ENCODE measurements around the gene PSAPL1.
"Not testable (repeated sequence)": the region's sequence is repeated elsewhere in the genome, so short reads cannot be mapped to it uniquely, and the experiment has no call there.

Gene PSAPL1

GRCh38 chr4:7458477-7458876, 23.7 kb upstream of the PSAPL1 start:
- no peak for DNase-seq (ENCODE audit: low read depth, low spot score)

- DNase-seq (ENCODE audit: low read depth, low spot score): no peak
These were observed 23.3 kb upstream of the PSAPL1 start for GRCh38 chr4:7458066-7458425.

DNA sequence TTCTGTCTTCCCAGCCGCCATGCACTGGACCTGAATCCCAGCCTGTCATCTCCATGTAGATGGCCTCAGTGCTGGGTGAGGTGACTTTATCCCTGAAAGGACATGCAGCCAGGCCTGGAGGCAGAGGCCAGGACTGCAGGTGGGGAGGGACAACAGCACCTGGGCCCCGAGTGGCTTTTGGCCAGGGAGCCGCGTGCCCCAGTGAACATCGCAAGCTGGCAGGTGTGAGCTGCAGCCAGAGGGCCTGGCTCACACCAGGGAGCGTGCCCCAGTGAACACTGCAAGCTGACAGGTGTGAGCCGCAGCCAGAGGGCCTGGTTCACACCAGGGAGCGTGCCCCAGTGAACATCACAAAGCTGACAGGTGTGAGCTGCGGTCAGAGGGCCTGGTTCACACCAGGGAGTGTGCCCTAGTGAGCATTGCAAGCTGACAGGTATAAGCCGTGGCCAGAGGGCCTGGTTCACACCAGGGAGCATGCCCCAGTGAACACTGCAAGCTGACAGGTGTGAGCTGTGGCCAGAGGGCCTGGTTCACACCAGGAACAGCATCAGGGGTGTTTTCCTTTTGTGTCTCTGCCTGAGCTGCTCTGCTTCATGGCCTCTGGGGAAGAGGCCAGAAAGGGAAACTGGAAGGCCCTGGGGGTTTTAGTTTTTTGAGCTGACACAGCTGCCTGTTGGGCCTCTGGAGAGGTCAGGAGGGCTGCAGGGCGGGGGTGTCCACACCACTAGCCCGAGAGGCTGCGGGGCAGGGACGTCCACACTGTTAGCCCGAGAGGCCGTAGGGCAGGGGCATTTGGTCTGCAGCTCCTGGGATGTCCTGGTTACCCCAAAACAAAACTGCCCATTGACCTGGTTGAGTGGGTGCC, 22.7 kb upstream of the PSAPL1 start:
- peak; percentile 50 for DNase-seq (ENCODE audit: low read depth, low spot score)

DNA sequence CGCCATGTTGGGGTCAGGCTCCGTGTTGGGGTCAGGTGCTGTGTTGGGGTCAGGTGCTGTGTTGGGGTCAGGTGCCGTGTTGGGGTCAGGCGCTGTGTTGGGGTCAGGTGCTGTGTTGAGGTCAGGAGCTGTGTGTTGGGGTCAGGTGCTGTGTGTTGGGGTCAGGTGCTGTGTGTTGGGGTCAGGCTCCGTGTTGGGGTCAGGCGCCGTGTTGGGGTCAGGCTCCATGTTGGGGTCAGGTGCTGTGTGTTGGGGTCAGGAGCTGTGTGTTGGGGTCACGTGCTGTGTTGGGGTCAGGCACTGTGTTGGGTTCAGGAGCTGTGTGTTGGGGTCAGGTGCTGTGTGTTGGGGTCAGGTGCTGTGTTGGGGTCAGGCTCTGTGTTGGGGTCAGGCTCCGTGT, 18.1 kb upstream of the PSAPL1 start:
- DNase-seq (ENCODE audit: low read depth, low spot score): not testable (repeated sequence)

- no peak for DNase-seq (ENCODE audit: low read depth, low spot score)
These were observed 17.1 kb upstream of the PSAPL1 start for GRCh38 chr4:7451800-7452199.

DNA sequence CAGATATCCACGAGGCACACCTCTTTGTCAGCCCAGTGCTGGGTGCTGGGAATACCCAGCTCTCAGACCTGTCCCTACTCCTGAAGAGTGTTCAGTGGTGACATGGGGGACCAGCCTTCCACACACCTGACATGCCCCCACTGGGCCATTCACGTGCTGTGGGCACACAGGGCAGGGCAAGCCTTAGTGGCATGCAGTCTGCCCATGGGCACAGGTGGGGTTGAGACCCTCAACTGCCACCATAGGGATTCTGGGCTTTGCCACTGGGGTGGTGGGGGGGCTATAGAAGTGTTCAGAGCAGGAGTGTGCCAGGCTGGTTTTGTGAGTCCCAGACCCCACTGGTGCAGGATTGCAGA, 16.7 kb upstream of the PSAPL1 start:
- DNase-seq (ENCODE audit: low read depth, low spot score): no peak

- DNase-seq (ENCODE audit: low read depth, low spot score): no peak
These were observed 16.2 kb upstream of the PSAPL1 start for GRCh38 chr4:7450775-7451433.

- no peak for DNase-seq (ENCODE audit: low read depth, low spot score)
These were observed 13.3 kb upstream of the PSAPL1 start for GRCh38 chr4:7448036-7448435.

DNA sequence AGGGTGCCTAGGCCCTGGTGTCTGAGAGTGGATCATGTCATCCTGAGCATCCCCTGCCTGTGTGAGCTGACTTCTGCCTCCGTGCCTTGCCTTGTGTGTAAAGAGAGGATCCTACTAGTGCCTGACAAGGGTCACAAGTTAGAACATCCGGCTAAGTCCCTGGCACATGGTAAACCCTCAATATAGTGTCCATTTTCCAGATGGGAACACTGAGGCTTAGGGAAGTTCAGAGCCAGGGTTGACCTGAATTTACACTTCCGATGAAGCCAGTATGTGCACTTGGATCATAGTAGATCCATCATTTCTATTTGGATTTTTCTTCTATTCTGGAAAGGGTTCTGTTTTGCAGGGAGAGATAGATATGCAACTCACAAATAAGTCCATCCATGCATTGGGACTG, 12.5 kb upstream of the PSAPL1 start:
- DNase-seq (ENCODE audit: low read depth, low spot score): no peak

GRCh38 chr4:7444731-7445130, 10.0 kb upstream of the PSAPL1 start:
- DNase-seq (ENCODE audit: low read depth, low spot score): no peak

DNA sequence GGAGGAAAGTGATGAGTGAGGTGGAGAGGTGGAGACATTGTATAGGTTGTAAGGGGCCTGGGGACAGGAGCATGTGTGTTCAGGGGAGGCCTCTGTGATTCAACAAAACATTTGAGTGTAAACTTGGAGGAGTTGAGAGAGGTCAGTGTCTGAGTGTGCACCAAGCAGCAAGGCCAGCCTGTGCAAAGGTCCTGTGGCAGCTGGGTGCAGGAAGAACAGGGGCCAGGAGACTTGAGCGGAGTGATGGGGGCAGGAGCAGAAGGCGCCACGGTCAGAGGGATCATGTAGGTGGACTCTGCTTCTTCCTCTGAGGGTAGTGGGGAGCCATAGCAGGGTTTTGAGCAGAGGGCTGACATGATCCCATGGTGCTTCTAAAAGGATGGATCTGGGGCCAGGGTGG, 9.6 kb upstream of the PSAPL1 start:
- DNase-seq (ENCODE audit: low read depth, low spot score): no peak

GRCh38 chr4:7442574-7443162, 7.9 kb upstream of the PSAPL1 start:
- DNase-seq (ENCODE audit: low read depth, low spot score): no peak

GRCh38 chr4:7441201-7441600, 6.5 kb upstream of the PSAPL1 start:
- DNase-seq (ENCODE audit: low read depth, low spot score): no peak

- DNase-seq (ENCODE audit: low read depth, low spot score): no peak
These were observed 5.0 kb upstream of the PSAPL1 start for GRCh38 chr4:7439699-7440098.

DNA sequence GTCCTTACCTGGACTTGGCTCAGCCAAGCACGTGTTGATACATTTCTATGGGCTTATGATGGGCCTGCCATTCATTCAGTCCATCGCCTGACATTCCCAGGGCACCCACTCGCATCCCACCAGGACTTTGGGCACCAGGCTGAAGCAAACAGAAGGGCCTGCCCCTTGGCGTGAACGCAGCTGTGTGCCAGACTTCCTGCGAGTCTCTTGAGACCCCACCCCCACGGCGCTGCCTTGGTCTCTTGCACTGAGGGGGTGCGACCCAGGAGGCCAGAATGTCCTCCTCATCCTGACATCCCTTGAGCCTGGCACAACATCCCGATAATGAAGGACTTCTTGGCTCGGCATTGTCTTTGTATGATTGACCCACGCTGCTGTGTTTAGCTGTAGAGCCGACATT, 1.5 kb upstream of the PSAPL1 start:
- no peak for DNase-seq (ENCODE audit: low read depth, low spot score)

- DNase-seq (ENCODE audit: low read depth, low spot score): no peak
These were observed 836 bp upstream of the PSAPL1 start for GRCh38 chr4:7435471-7436061.

DNA sequence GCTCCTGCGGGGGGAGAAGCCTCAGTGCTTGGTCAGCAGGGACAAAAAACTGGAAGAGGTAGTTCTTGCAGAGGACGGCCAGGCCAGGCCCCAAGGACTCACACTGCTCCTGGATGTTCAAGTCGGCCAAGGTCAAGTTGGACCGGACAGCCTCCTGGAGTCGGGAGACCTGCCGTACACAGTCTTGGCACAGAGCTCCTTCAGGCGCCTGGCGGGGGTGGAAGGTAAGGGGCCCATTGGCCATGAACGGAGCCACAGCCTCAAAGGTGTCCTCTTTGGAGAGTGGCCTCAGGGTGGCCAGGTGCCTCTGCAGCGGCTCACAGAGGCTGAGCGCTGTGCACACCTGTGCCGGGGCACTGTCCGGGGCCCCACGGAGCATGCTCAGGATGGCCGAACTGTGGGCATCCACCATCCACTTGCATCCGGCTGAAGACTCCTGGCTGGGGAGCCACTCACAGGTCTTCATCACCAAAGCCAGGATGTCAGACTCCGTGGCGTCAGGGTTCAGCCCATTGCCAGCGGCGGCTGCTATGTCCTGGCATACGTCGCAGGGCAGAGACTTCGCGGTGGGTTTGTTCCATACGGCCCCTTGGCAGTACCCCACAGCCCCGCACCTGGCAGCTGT, 477 bp downstream of the PSAPL1 start:
- no peak for DNase-seq (ENCODE audit: low read depth, low spot score)

DNA sequence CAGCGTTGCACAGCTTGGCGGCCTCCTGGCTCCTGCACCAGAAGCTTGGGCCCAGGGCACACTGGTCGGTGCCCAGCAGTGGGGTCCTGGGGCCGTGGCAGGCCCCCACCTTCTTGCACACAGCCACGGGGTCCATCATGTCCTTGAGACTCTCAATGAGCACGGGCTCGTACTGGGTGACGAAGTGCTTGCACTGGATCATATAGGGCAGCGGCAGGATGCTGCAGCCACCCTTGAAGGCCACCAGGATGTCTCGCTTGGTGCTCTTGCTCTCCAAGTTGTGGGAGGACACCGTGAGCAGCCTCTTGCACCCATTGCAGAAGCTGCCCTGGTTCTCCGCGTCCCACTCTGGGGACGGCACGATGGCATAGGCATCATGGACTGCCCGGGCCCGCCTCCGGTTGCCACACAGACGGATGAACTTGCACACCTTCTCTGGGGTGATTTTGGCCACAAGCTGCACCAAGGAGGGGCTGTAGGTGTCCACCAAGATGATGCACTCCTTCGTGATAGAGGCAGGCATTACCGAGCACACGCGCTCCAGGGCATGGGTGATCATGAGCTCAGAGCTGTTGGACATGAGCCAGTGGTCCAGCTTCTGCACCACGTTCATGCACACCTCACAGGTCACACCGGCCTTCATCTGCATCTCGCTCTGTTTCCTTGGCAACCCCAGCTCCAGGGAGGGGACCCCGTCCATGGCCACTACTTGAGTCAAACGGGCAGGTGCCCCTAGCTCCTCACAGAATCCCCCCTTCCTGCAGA, 1.2 kb downstream of the PSAPL1 start:
- no peak for DNase-seq (ENCODE audit: low read depth, low spot score)

GRCh38 chr4:7432531-7433375, 2.0 kb downstream of the PSAPL1 start:
- DNase-seq (ENCODE audit: low read depth, low spot score): no peak

- no peak for DNase-seq (ENCODE audit: low read depth, low spot score)
These were observed 2.8 kb downstream of the PSAPL1 start for GRCh38 chr4:7431696-7432530.

Data from ELF-1 (cell line).